Fibroblast of lung (primary cell): ENCODE data around the gene SLC2A8. TPM values are rescaled to one million over a fixed set of nuclear protein-coding genes. Genes with fewer than 3 reads are reported as not detected.

Experiments
- DNase-seq, 2 donors: peaks; one replicate each; pipeline versions ENCODE4 v3.0.0 to v3.0.0-alpha.2; 2010; ENCODE audit warnings: low read depth in 2 of 2
- H2AFZ ChIP-seq: 2 replicates; pipeline ENCODE4 v1.5.1; 2012; ENCODE audit warnings: low read length, control low read depth, inconsistent platforms
- H3K27ac ChIP-seq: 2 replicates; pipeline ENCODE4 v1.5.1; 2011; ENCODE audit warnings: low read length, control low read depth; ENCODE audit not compliant: insufficient read depth
- H3K27me3 ChIP-seq: 2 replicates; pipeline ENCODE4 v1.5.1; 2011; ENCODE audit warnings: mild to moderate bottlenecking, low read length; ENCODE audit not compliant: control insufficient read depth, insufficient read depth
- H3K36me3 ChIP-seq: 2 replicates; pipeline ENCODE4 v1.5.1; 2011; ENCODE audit warnings: low read length; ENCODE audit not compliant: control insufficient read depth, insufficient read depth
- H3K4me1 ChIP-seq: 2 replicates; pipeline ENCODE4 v1.5.1; 2011; ENCODE audit warnings: low read length; ENCODE audit not compliant: control insufficient read depth, insufficient read depth; ENCODE audit errors: extremely low read depth
- H3K4me2 ChIP-seq: 2 replicates; pipeline ENCODE4 v1.5.1; 2011; ENCODE audit warnings: low read length, control low read depth; ENCODE audit not compliant: insufficient read depth; ENCODE audit errors: extremely low read depth
- H3K4me3 ChIP-seq, 4 experiments: fragments of 200-600 bp in 1 of 4; sonication (generic) in 1 of 4; replicated peaks in 1 of 4; 2 replicates each; pipeline ENCODE4 v1.5.1; 2011 to 2016; ENCODE audit warnings: low read length in 4 of 4, low read depth in 3 of 4, mild to moderate bottlenecking in 3 of 4, control low read depth in 2 of 4, inconsistent platforms in 1 of 4, mixed read lengths in 1 of 4; ENCODE audit not compliant: insufficient read depth in 1 of 4; ENCODE audit errors: control extremely low read depth in 1 of 4
- H3K79me2 ChIP-seq: 2 replicates; pipeline ENCODE4 v1.5.1; 2012; ENCODE audit warnings: mild to moderate bottlenecking, low read length, inconsistent platforms; ENCODE audit not compliant: control insufficient read depth, insufficient read depth
- H3K9ac ChIP-seq: 2 replicates; pipeline ENCODE4 v1.5.1; 2011; ENCODE audit warnings: mild to moderate bottlenecking, low read length, control low read depth; ENCODE audit not compliant: insufficient read depth
- H3K9me3 ChIP-seq: 2 replicates; pipeline ENCODE4 v1.5.1; 2012; ENCODE audit warnings: low read depth, low read length; ENCODE audit not compliant: control insufficient read depth, insufficient read depth
- H4K20me1 ChIP-seq: 2 replicates; pipeline ENCODE4 v1.5.1; 2011; ENCODE audit warnings: low read length; ENCODE audit not compliant: control insufficient read depth, insufficient read depth; ENCODE audit errors: extremely low read depth
- EZH2 ChIP-seq: IDR thresholded peaks from 2 replicates; pipeline ENCODE4 v1.5.1; 2012; ENCODE audit warnings: low read length, control low read depth, mild to moderate bottlenecking; ENCODE audit errors: missing control alignments
- polyA plus RNA-seq, 2 donors: library from polyadenylated mRNA; depleted of rRNA in 1 of 2; stranded (reverse) in 1 of 2; unstranded in 1 of 2; fragments of >200 nt; gene quantifications; 2 replicates each; pipeline ENCODE4 v1.2.1, GENCODE V29; 2011 to 2012; ENCODE audit warnings: missing spikeins in 1 of 2
- total RNA-seq: library from RNA; depleted of rRNA; stranded (reverse); fragments of >200 nt; gene quantifications from 2 replicates; pipeline ENCODE4 v1.2.1, GENCODE V29; 2014
- TF ChIP-seq, protein P1 (sequence below), 2 donors: IDR thresholded peaks in 1 of 2; conservative IDR thresholded peaks in 1 of 2; 1 replicate in 1 of 2; 2 replicates in 1 of 2; pipeline ENCODE4 v1.5.1; 2011 to 2012; ENCODE audit warnings: low read length in 2 of 2, control low read depth in 1 of 2, inconsistent platforms in 1 of 2, low read depth in 1 of 2, mild to moderate bottlenecking in 1 of 2

Gene SLC2A8
- total and polyA plus RNA-seq, 2 donors (not counting 1 experiment from before 2014, with no cell fraction given): 4.6 to 11.4 TPM

DNA sequence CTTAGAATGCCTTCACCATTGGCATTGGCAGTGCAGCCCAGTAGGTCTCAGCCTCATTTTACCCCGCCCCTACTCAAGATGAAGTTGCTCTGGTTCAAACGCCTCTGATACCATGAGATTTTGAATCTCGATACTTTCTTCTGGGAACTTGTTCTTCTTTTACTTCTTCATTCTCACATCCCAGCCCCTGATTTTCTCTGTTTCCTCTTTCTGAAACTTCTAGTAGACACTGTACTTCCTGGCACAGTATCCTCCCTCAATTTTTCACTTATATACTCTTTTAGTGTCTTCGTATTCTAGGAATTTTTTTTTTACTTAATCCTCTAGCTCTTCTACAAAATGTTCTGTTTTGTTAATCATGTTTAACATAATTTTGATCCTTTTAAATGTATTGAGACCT, 14.2 kb downstream of the SLC2A8 start:
- no peaks in the 10 kb centered on the region for H3K36me3 ChIP-seq
- no peaks in the 10 kb centered on the region for H3K4me1 ChIP-seq
- no peak for DNase-seq
- no peaks in the 10 kb centered on the region for H3K9me3 ChIP-seq
- H3K4me3 ChIP-seq: no peak overlapping the region
- H3K4me2 ChIP-seq: no peak overlapping the region
- no peak overlapping the region for H3K9ac ChIP-seq
- H4K20me1 ChIP-seq: no peaks in the 10 kb centered on the region
- TF ChIP-seq, protein P1, sequence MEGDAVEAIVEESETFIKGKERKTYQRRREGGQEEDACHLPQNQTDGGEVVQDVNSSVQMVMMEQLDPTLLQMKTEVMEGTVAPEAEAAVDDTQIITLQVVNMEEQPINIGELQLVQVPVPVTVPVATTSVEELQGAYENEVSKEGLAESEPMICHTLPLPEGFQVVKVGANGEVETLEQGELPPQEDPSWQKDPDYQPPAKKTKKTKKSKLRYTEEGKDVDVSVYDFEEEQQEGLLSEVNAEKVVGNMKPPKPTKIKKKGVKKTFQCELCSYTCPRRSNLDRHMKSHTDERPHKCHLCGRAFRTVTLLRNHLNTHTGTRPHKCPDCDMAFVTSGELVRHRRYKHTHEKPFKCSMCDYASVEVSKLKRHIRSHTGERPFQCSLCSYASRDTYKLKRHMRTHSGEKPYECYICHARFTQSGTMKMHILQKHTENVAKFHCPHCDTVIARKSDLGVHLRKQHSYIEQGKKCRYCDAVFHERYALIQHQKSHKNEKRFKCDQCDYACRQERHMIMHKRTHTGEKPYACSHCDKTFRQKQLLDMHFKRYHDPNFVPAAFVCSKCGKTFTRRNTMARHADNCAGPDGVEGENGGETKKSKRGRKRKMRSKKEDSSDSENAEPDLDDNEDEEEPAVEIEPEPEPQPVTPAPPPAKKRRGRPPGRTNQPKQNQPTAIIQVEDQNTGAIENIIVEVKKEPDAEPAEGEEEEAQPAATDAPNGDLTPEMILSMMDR (conservative IDR thresholded peaks at IDR 0.05 in 1 of 2, IDR thresholded peaks at IDR 0.05 in 1 of 2; ENCODE audit: low read depth in 1 of 2, low read length in 2 of 2): no peak
- no peak for TF ChIP-seq EZH2
- no peak overlapping the region for H3K27ac ChIP-seq
- no peak overlapping the region for H2AFZ ChIP-seq
- H3K79me2 ChIP-seq: no peaks in the 10 kb centered on the region
- no peaks in the 10 kb centered on the region for H3K27me3 ChIP-seq

DNA sequence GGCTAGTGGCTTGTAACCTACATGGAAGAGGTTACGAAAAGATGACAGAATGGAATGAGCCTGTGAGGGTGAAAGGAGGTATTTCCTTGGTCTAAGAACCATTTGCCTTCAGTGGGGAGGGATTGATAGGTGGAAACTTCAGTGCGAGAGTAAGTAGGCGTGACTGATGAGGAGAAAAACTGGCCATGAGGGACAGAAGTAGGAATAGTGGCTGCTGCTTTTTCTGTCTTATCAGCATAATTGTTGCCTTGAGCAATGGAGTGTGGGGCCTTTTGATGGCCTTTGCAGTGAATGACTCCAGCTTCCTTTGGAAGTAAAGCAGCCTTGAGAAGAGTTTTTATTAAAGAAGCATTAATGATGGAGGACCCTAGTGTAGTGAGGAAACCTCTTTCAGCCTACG, 18.2 kb downstream of the SLC2A8 start:
- H3K4me2 ChIP-seq: no peak overlapping the region
- H2AFZ ChIP-seq: no peak overlapping the region
- no peaks in the 10 kb centered on the region for H3K79me2 ChIP-seq

DNA sequence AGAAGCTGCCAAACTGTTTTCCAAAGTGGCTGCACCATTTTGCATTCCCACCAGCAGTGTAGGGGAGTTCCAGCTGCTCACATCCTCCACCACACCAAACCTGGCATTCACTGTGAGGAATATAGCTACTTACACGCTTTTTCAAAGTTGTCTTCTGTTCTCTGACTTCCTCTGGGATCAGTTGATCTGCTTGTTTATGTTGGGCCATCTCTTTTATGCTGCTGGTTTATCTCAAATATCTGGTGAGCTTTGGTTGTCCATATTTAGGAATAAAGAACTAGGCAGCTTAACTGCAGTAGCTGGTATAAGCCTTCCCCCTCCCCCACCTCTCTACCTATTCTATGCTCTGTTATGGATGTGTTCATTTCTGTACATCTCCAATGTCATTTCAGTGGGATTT, 18.7 kb downstream of the SLC2A8 start:
- Histone ChIP-seq H3K9me3 (no peaks in the 10 kb centered on the region), H3K9ac (no peak overlapping the region), H3K4me3 (no peak overlapping the region), H3K27me3 (no peaks in the 10 kb centered on the region), H3K79me2 (no peaks in the 10 kb centered on the region), H3K4me2 (no peak overlapping the region), H3K4me1 (no peaks in the 10 kb centered on the region), H3K27ac (no peak overlapping the region), H3K36me3 (no peaks in the 10 kb centered on the region), H2AFZ (no peak overlapping the region), H4K20me1 (no peaks in the 10 kb centered on the region)
- TF ChIP-seq EZH2: no peak
- TF ChIP-seq, protein P1 (conservative IDR thresholded peaks at IDR 0.05 in 1 of 2, IDR thresholded peaks at IDR 0.05 in 1 of 2; ENCODE audit: low read depth in 1 of 2, low read length in 2 of 2): no peak
- DNase-seq: no peak

More for the DNA sequence above, 18.2 kb downstream of the SLC2A8 start:
- no peaks in the 10 kb centered on the region for H3K9me3 ChIP-seq
- no peak overlapping the region for H3K4me3 ChIP-seq
- no peak overlapping the region for H3K9ac ChIP-seq
- H3K27me3 ChIP-seq: no peaks in the 10 kb centered on the region
- H3K27ac ChIP-seq: no peak overlapping the region
- DNase-seq: no peak
- H3K36me3 ChIP-seq: no peaks in the 10 kb centered on the region
- TF ChIP-seq, protein P1 (conservative IDR thresholded peaks at IDR 0.05 in 1 of 2, IDR thresholded peaks at IDR 0.05 in 1 of 2; ENCODE audit: low read depth in 1 of 2, low read length in 2 of 2): no peak
- TF ChIP-seq EZH2: no peak
- H3K4me1 ChIP-seq: no peaks in the 10 kb centered on the region
- H4K20me1 ChIP-seq: no peaks in the 10 kb centered on the region
